Cortex of kidney (tissue), 1 donor: Measurements from ENCODE around the gene MUL1.
A peak's percentile ranks its signal among the peaks of the same experiment; 100 is the strongest.

Experiments used
- DNase-seq: peaks from one replicate; lab custom pipeline; 2025; lab: John Stamatoyannopoulos, UW

MUL1 gene

DNA sequence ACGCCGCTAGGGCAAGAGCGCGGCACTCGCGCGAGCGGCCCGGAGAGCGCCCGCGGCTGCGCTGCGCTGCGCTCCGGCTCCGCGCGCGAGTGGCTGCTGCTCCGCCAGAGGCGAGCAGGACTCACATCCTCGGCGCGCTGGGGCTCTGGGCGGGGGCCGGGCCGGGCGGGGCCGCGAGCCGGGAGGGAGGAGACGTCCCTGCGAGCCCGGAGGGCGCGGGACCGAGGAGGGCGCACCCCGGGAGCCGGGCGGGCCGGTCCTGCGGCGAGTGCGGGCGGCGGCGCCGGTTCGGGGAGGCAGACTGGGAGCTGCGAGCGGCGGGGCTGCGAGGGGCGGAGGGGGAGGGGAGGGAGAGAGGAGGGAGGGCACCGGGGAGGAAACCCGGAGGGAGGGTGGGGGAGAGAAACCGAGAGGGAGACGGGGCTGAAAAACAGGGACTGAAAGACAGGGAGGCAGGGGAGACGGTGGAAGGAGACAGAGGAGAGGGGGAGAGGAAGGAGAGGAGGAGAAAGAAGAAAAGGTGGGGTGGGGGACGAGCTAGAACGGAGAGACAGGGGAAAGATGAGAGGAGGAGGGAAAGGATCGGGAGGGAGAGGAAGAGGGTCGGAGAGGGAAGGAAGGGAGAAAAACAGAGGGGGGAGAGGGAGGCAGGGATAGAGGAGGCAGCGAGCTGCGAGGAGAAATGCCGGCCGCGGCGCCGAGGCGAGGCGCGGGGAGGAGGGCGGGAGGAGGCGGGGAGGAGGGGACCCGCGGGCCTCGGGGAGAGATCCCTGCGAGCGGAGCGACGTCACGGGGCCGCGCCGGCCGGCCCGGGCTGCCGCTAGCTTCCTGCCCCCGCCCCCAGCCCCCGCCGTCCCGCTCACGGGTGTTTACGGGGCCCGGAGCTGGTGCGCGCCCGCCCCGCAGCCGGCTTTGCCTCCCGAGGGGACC lies 22.2 kb downstream of the MUL1 start, which contains the start of gene CAMK2N1:
CAMK2N1 (minus strand) TSS at position 684 of the 930 bp plus-strand sequence. CDS start 831 bp downstream, outside the sequence.
- DNase-seq, result no peak

DNA sequence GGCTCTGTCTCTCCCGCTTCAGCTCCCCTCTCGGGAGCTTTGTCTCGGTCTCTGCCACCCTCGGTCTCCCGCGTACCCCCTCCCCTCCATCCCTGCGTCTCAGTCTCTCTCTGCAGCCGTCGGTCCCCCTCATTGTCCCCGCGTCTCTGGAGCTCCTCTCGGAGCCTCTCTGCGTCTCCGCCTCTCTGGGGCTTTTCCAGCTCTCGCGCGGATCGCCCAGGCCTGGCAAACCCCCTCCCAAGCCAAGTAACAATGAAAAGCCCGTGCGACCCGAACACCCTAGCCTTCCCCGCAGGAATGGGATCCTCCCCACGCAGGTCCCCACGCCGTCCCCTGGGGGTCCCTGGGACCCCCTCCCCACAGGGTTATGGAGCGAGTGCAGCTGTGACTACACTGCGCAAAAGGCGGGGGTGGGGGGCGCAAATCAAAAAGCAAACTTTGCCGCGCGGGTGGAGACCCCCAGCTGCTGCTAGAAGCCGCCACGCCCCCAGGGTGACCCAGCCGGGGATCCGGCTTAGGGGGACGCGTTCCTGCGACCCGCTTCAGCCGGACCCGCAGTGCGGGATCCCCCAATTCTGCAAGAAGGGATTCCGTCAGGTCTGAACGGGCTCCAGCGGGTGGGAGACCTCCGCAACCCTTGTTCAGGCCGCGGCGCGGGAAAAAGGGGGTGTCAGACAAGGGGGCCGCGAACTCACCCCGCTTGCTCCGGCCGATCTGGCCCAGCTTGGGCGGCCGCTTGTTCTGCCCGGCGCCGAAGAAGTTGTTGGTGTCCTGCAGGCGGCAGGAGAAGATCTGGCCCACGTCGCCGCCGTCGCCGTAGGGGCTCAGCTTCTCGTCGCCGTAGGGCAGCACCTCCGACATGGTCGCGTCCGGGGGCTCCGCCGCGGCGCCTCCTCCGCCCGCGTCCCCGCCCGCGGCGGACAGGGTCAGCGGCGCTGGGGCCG lies 23.2 kb downstream of the MUL1 start:
- DNase-seq, result no peak

DNA sequence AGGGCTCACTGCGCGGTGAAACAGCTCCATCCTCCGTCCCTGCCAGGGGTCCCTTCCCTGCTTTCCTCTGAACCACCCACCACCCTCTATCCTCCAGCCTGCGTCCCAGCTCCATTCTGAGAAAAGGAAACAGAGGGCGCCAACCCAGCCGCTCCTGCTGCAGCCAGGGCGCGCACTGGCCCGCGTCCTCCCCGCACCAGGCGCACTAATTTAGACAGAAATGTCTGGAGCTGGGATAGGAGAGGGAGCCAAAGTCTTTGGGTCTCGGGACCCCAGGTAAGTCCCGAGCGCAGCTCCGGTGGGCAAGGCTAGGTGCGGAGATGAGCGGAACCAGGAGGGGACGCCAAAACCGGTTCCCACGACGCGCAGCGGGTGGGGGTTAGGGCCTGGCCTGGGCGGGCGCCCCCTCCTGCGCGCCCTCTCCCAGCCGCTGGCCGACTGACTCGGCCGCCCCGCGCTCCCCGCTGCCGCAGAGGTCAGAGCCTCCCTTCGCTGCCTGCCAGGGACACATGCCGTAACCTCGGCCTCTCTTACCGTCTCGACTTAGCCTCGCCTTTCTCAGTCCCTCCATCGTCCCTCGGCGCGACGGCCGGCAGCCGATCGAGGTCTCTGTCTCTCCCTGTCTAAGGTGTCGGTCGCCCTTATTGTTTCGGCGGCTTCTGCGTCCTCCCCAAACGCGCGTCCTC lies 24.0 kb downstream of the MUL1 start:
- DNase-seq, result peak; percentile 30

DNA sequence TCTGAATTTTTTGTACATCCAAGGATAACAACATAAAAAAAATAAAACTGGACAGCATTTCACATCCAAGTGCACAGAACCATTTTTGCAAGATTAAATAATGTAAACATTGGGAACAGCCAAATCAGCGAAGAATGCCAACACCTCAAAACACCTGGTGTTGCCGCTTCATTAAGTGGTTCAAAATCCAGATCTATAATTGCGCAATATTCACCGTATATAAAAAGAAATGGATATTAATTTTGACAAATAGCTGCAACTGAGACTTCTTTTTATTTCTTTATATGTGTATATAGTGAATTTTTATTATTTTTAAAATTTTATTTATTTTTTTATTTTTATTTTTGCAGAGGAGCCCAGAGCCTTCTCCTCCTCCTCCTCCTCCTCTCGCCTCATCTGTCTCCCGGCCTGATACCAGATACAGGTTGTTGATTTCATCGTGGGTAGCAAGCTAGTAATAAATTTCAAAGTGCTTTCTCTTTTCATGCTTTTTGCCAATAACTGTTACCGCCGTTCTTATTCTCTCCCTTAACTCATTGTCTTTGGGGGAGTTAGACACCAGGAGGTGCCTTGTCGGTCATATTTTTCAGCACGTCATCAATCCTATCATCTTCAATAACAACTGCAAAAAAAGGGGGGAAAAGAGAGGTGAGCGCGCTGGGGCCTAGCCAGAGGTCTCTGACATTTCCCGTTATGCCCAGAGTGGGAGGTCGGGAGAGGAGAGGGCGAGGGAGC lies 24.7 kb downstream of the MUL1 start:
- DNase-seq, result no peak

DNA sequence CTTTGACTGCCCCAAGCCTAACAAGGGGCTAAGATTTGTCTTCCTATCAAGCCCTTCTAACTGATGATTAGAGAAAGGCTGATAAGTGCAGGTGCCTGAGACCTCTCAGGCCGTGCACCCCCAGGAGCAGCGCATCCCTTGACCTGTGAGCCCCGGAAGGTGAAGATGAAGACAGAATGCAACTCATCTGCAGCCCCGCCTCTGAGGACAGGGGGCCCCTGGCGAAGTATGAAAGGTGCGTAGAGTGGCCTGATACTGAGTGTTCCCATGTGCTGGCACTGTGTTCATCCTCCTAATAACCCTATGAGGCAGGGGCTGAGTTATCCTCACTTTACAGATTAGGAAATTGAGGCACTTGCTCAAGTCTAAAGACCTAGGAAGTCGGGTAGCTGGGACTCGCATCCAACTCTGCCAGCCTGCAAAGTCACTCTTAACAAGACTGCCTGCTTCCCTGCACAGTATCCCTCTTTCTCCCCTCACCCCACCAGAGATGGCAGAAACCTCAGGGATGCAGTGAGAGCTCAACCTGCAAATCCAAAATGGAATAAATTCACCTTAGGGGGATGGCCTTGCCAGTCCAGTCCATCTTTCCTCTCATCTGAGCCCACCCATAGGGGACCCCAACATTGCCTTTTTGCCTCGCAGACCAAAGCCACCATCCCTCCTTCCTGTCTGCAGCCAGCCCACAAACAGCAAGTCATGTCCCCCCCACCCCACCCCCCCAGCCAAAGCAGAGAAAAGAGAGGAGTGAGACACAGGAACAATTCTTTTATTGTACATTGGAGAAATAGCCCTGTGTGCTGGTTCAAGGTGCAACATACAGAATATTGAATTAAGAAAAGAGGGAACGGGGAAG lies 26.1 kb downstream of the MUL1 start:
- DNase-seq, result no peak

DNA sequence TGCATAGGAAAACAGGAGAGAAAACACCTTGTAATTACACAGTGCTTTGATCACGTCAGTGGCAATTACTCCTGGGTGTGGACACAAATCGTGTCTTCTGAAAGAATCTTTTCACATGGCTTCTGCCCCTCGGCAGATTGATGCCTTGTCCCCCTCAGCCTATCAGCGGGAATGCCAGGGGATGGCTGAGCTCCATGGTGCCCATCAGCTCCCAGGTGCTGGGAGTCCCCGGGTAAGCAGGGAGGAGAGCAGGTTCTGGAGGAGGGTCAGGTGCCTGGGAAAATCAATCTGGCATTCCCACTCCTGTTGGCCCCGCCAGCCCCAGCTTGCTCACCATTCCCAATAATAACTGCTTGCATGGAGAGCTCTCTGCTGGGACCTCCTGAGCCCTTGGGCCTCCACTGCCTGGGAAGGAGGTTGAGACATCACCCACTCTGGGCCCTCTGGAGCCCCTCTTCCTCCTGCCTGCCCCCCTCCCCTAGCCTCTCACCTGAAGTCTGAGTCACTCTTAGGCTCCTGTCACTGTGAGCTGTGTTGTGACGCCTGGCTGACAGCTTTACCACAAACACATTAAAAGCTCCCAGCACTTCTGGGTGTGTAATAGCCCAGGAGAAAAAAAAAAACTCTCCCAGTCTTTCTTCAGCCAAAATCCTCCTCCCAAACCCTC lies 26.9 kb downstream of the MUL1 start:
- no peak for DNase-seq

DNA sequence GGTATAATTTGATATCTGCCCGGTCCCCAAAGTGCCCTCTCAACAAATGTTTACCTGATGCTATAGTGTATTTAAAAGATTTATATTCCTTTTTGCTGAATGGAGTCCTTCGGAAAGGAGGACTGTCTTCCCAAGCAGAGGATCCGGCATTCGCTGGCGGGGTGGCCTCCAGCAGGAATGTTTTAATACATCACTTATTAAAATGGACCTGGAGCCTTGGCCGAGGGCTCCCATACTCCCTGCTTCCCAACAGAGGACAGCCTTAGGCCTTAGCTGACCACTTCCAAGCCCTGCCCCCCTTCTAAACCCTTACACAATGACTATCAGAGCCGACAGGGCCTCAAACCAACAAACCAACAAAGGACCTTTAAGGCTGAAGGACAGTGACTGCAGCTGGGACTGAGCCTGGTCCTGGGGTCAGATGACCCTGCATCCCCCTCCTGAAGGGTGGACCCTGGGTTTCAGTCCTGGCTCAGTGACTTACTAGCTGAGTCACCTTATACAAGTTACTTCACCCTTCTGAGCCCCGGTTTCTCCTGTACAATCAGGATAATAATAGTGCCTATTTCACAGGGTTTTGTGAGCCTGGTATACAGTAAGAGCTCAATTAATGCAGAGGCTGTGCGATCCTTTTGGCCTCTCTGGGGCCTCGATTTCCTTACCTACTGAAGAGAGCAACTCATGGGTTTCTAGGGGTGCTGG lies 27.6 kb downstream of the MUL1 start:
- no peak for DNase-seq

DNA sequence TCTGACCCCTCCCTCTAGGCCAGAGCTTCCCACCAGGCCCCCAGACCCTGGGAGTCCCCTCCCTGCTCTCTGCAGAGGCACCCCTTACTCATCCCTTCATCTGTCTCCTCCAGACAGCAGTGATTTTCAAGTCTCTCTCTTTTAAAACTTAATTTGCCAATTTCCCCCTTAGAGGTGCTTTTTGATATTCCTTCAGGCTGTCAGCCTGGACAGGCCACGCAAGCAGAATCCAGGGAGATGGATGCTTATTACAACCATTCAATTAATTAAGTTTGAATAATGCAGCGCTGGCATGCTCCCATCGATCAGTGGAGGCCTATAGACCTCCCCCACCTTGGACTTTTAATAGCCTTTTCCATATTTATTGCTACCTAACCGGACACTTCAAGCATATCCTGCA lies 28.1 kb downstream of the MUL1 start:
- DNase-seq, result no peak

DNA sequence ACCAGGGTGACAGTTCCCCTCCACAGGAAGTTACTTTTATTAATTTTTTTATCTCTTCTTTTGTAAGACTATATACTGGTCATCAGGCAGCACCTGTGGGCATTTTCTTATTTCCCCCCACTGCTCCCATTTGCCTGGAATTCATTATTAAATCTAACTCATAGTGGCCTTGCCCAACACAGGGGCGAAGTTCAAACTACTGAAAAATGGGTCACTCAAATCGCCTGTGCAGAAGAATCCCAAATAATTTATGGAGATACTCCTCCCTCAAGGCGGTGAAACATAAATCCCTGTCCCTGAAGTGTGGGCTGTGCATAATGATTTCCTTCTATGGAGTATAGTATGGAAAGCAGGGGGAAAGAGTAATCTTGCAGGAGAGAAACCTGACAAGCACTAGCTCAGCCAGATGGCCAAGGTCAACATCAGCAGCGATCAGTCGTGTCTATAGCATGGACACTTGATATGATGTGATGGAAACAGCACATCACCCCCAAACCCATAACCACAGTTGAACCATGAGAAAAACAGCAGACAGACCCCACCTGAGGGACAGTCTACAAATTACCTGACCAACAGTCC lies 29.8 kb downstream of the MUL1 start:
- no peak for DNase-seq

DNA sequence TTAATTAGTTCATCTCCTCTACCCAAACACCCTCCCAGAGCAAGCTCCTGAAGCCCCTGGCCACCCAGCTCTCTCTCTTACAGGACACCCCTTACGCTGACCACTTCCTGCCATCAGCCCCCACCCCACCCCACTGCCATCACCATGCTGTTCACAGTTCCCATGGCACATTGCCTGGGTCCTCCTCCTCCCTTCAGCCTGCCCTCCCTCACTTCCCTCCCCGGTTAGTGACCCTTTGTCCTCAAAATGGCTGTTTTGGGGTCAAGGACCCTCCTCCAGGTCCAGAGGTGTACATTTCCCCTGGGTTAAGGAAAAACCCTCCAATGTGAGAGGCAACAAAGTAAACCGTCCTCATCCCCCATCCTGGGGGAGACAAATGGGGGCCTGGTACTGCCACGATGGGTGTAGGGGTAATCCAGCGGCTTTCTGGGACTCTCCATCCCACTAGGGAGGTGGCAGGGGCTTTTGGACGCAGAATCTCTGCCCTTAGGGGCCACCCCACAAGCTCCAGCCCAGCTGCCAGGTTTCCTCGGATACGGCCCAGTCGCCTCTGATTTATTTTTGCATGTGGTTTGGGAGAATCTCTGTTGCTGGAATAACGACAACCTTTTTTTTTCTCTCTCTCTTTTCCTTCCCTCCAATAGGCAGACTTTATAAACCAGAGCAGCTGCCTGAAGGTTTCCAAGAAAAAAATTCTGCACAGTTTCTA lies 30.4 kb downstream of the MUL1 start:
- no peak for DNase-seq

DNA sequence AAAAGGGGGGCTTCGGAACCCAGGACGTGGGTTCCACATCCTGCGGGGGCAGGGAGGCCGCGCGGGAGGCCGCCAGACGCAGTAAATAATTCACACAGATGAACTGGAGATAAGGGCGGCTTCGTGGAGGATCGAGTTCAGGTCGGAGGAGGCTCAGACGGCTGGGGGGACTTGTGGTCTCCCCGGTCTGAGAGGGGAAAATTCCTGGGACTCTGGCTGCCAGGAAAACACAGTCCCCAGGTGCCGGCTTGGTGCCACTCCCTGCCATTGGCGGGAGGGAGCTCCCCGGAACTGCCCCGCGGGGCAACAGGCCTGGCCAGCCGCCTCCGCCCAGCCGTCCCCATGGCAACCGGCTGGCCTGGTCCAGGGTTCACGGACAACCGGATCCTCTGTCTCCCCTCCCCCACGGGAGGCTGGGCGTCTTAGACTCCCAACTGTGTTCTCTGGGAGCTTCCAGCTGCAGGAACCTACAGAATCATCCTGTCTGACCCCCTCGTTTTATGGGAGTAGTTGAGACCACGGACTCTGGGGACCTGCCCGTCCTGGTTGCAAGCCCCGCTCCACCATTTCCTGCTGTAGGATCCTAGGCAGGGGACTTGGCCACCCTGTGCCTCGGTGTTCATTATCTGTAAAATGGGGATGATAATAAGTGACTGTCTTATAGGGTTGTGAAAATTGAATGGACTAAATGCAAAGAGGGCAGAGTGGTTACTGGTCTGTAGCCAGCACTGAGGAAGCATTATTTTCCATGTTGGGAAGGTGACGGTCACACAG lies 31.5 kb downstream of the MUL1 start:
- no peak for DNase-seq

DNA sequence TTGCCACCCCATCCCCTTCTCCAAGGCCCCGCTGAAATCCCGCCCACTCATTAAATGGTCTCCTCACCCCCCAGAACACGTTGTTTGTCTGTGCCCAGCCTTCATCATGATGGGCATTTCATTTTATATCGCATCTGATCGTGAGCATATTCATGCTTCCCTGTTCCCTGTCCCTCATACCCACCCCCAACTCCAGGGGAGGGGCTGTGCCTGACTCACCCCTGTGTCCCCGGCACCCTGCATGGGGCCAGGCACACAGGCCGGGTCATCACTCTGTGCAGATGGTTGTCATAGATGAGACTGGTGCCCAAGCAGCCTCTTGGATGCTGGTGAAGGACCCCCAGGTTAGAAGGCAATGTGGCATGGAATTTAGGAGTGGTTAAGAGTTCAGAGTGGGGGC lies 33.0 kb downstream of the MUL1 start:
- no peak for DNase-seq

DNA sequence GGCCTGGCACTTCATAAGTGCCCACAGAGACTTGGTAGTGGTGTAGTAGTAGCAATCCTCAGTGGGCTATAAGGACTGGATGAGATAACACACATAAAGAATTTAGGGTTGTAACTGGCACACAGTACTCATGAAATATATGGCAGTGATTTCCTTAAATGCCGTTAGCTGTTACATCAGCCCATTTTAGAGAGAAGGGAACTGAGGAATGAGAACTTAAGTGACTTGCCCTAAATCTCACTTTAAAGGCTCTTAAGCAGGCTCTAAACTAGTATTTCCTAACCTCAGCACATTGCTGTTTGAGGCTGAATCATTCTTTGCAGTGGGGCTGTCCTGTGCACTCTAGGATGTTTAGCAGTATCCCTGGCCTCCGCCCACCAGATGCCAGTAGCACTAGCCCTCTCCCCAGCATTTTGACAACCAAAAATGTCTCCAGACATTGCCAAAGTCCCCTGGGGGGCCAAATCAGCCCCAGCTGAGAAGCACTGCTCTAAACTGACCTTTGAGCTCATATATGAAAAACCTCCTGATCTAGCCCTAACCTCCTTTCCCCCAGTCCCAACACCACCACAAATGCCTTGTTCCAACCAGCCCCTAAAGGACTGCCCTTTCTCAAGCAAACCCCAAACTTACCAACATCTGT lies 33.5 kb downstream of the MUL1 start:
- DNase-seq, result no peak

DNA sequence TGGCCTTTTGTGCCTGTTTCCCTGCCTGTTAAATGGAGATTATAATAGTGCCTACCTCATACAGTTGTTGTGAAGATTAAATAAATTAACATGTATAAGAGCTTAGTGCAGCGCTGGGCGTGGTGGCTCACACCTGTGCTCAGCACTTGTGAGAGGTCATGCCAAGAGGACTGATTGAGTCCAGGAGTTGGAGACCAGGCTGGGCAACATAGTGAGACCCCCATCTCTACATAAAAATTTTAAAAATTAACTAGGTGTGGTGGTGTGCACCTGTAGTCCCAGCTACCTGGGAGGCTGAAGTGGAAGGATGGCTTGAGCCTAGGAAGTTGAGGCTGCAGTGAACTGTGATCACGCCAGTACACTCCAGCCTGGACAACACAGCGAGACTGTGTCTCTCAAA lies 34.1 kb downstream of the MUL1 start:
- DNase-seq, result no peak

DNA sequence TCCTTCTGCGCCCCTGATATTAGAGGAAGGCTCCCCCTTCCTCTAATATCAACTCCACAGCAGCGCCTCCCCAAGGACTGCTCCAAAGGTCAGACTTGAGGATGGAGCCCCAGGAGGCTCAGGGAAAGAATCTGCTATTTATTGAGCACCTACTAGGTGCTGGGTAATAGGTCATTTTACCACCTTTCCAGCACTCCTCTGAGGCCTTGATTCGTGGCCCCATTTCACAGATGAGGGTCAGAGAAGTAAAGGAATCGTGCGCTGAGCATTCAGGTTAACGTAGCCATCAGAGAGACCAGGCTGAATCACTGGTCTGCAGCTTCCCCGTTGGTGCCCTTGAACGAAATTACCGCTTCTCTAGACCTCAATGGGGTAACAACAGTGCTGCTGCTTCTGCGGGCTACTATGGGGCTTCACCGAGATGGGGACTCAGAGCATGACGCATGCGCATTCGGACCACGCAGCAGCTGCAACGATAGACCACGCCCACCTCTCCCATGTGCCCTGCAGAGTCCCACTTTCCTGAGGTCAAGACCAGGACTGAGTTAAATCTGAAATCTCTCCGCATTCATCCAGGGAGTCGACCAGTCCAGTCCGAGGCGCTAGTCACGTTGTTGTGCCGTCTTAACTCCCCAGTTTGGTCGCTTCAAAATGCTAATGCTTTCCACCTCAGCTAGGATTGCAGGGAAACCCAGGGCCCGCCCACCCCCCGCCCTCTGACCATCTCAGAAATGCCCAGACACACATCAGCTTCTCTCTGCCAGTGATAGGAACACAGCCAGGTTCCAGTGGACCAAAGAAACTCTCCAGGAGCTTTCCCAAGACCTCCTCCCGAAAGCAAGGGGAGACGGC lies 34.9 kb downstream of the MUL1 start:
- DNase-seq, result no peak

DNA sequence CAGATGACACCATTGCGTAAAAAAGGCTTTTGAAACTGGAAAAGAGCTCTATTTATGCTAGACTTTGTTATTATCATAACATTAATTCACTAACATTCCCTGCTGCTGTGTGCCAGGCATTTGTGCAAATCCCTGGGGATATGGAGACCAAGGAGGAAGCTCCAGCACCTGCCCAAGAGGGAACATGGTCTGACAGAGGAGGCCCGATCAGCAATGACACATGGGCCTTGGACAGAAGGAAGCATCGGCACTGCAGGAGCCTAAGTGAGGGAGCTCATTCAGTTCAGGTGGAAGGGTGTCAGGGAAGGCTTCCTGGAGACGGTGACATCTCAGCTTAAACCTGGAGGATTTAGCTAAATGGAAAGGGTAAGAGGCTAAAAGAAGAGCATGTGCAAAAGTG lies 35.8 kb downstream of the MUL1 start:
- no peak for DNase-seq
